NCI-H187 treated with DMSO at 0.1 percent for 48 hours (cell line): ENCODE results near the gene C6orf47.

Experiments used
- DNase-seq: peaks from one replicate; lab custom pipeline; 2025; lab: John Stamatoyannopoulos, UW

The C6orf47 gene

GRCh38 chr6:31687860-31688693 is 27.5 kb upstream of the C6orf47 start:
- DNase-seq = no peak

- DNase-seq = no peak
These were observed 26.7 kb upstream of the C6orf47 start for GRCh38 chr6:31687321-31687720.

DNA sequence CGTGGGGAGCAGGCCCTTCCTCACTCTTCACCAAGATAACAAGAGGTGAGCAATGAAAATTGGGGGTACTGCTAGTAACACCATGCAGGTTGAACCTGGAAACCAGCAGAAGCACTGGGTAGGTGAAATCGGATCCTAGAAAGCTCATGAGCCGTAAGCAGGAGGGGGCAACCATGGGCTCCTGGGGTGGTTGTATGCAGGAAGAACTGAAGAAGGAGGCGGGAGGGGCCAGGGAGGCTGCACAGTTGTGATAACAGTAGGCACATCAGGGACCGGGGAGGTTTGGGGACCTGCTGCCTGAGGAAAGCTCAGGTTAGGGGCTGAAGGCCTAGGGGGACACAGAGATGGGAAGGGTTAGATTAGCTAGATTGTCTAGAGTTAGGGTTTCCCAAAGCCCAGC is 25.9 kb upstream of the C6orf47 start:
- no peak for DNase-seq

DNA sequence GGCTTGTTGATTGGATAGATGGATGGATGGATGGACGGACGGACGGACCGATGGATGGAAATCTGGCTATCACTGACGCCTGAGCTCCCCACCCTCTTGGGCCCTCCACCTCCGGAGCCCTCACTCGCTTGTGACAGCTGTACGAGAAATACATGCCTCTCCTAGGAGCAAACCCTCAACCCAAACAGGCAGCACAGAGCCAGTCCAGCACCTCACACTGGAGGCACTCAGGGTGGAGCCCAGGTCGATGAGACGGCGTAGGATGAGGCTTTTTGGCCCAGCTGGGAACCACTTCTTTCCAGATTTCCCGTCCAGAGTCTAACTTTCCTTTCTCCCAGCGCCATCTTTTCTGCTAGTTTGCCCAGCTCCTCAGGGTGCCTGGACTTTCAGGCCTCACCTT is 23.0 kb upstream of the C6orf47 start:
- DNase-seq = no peak

GRCh38 chr6:31681135-31681671 is 20.6 kb upstream of the C6orf47 start:
- no peak for DNase-seq

DNA sequence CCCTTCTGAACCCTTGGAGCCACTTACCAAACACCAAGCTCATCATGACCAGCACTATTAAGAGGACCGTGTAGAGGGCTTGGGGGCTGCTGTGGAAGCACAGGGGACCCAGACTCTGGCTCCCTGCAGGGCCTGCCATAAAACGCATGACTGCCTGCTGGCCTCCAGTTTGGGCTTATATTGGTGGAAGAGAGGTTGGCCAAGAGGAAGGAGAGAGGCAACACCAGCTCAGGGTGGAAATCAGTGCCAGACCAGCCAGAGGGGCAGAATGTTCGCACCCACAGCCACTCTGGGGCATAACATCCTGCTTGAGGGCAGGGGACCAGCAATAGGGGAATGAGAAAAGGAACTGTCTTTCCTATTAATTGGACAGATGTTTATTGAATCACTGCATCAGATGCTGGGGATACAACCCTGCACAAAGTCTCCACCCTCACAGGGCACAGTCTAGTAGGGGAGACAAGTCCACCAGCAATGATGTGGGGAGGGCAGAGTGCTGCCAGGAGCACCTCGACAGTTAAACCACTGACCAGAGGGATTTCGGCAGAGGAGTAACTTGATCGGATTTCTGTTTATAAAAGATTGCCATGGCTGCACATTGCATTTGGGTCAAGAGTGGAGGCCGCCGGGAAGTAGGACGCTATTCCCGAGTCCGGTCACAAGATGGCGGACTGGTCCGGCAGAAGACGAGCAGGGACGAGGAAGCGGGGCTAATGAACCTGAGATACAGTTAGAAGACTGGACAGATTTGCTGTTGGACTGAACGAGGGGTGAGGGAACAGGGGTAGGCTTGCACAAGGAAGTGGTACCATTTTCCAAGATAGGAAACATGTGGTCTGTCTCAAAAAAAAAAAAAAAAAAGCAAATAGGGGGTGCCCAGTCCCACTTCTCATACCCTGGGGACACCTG is 19.9 kb upstream of the C6orf47 start, which contains the start of gene LY6G5C:
Gene LY6G5C, minus strand, starts transcription at position 842 of the 909 bp plus-strand sequence. Its CDS starts 694 bp downstream, at position 148.
- DNase-seq = peak; percentile 34

DNA sequence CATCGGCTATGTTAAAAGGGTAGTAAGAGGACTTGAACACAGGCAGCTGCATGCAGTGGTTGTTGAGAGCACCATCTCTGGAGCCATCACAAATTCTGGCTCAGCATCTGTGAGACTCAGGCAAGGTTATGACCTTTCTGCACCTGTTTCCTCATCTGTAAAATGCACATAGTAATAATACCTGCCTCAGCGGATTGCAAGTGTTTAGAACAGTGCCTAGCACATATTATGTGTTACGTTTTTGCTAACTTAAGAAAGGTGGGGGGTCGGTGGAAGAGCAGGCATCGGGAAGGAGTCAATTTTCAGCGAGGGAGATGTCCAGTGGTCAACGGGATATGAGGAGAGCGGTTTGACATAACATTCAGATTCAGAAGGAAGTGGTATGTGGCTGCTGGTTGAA is 17.4 kb upstream of the C6orf47 start:
- no peak for DNase-seq

GRCh38 chr6:31676904-31677303 is 16.3 kb upstream of the C6orf47 start:
- DNase-seq = no peak

DNA sequence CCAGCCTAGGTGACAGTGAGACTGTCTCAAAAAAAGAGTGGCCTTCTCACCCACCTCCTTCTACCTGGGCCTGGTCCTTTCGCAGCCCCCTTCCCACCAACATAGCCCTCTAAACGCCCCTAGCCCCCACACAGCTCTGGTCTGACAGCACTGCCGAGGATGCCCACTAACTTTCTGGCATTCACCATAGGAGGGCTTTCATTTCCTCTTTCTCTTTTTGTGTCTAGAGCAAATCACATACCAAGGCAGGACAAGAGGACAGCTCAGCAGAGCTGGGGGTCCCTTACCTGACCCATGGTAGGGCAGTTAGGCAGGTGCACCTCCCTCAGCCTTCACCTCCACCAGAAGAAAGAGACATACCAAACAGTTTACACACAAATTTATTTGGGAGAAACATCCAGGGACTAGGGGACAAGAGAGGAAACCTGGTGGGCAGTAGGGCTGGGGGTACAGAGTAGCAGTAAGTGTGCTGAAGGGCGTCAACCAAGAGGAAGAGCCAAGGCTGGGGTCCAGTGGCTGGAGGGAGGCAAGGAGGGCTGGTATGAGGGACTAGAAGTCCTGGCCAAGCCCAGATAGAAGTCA is 15.8 kb upstream of the C6orf47 start:
- no peak for DNase-seq

DNA sequence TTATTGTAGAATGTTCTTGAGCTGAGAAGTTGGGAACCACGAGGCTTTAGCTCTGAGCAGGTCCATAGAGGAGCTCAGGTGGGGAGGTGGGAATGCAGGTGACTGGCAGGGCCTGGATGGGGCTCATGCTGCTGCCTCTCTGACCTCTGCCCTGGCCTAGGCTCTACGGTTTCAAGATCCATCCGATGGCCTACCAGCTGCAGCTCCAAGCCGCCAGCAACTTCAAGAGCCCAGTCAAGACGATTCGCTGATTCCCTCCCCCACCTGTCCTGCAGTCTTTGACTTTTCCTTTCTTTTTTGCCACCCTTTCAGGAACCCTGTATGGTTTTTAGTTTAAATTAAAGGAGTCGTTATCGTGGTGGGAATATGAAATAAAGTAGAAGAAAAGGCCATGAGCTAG is 9.1 kb upstream of the C6orf47 start, which contains the start of gene LY6G5B:
Gene LY6G5B, plus strand, starts transcription at position 301 of the 400 bp plus-strand sequence. CDS start 975 bp downstream, outside the sequence.
- no peak for DNase-seq

DNA sequence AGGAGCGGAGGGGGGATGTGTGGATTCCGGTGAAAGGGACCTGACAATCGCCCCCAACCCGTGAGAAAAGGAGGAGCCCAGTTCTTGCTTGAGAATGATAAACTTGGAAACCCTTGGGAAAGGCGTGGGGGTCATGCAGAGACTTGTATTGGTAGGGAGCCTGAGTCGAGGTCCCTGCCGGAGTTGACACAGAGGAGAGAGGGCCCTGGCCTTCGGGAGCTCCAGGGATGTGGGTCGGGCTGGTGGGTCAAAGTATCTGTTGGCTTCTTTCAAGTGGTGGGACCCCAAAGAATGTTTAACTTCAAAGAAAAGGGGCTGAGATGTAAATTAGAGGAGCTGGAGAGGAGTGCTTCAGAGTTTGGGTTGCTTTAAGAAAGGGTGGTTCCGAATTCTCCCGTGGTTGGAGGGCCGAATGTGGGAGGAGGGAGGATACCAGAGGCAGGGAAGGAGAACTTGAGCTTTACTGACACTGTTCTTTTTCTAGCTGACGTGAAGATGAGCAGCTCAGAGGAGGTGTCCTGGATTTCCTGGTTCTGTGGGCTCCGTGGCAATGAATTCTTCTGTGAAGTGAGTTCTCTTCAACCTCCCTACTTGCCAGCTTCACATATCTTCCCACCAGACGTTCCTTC is 5.9 kb upstream of the C6orf47 start:
- DNase-seq = no peak

DNA sequence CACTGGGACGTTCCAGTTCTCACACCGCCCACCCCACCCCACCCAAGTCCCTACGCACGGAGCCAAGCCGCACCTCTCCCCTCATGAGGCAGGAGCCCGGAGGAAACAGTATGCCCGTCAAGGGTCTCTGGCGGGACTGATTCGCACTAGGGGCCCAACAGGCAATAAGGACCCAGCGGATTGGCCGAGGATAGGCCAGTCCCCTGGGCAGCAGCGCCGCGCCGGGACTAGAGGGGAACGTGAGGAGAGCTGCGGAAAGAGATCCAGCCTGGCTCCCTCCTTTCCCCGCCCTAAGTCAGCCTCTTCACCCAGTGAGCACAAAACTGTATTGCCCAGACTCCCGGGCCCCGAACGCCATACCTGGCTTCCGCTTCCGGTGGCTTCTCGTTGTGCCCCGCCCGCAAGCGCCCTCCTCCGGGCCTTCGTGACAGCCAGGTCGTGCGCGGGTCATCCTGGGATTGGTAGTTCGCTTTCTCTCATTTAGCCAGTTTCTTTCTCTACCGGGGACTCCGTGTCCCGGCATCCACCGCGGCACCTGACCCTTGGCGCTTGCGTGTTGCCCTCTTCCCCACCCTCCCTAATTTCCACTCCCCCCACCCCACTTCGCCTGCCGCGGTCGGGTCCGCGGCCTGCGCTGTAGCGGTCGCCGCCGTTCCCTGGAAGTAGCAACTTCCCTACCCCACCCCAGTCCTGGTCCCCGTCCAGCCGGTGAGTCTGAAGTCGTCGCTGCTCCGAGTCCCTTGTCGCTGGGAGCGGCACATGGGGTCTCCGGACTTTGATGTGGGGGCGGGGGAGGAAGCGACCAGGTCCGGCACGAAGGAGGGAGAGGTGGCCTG is 5.1 kb upstream of the C6orf47 start, which contains the start of gene CSNK2B:
Gene CSNK2B, plus strand, starts transcription at position 580 of the 836 bp plus-strand sequence. CDS start 752 bp downstream, outside the sequence.
- peak; percentile 84 for DNase-seq

- peak; percentile 14 for DNase-seq
These were observed 4.4 kb upstream of the C6orf47 start, which contains the start of gene GPANK1 for GRCh38 chr6:31664790-31665500. GPANK1 (minus strand) TSS chr6:31664997; CDS start chr6:31664478, 519 bp downstream.

GRCh38 chr6:31663961-31664789 is 3.6 kb upstream of the C6orf47 start:
- no peak for DNase-seq

DNA sequence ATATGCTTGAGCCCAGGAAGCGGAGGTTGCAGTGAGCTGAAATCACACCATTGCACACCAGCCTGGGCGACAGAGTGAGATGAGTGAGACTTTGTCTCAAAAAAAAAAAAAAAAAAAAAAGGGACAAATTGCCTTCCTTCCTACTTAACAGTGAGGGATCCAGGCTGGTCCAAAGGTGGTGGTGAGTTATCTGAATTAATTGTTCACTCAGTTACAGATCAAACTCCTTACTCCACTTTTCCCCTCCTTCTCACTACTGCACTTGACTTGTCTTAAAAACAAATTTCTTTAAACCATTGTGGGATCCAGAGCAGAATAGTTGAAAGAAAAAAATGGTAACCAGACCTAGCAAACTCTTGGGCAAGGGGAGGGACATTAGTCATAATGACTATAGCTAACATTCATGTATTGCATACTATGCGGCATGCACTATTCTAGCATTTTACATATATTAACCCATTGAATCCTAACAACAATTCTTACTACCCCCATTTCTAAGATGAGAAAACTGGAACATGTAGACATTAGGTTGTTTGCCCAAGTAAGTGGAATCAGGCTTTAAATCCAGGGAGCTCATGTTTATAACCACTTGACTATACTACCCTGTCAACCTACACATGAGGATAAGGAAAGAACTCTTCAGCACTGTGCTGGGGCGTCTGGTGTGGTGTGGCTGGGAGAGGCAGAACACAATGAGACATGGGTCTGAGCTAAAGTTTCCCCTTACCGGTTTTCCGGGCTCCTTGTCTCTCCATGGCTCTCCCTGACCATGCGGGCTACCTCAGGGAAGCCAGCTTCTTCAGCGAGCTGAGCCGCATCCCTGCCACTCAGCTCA is 2.8 kb upstream of the C6orf47 start:
- no peak for DNase-seq

GRCh38 chr6:31662124-31662723 is 1.6 kb upstream of the C6orf47 start:
- DNase-seq = no peak
